Suppressor macrophage treated with lipopolysaccharide for 4 hours (primary cell): ENCODE data around the gene PLCB4.

Experiments
- DNase-seq: peaks from one replicate; pipeline ENCODE4 v3.0.0-alpha.2; 2020

Gene PLCB4

GRCh38 chr20:9508240-9508661, 439.4 kb downstream of the PLCB4 start:
- DNase-seq: no peak

GRCh38 chr20:9508696-9509178, 439.9 kb downstream of the PLCB4 start:
- DNase-seq: no peak

- DNase-seq: no peak
Measured at GRCh38 chr20:9509246-9509645, 440.4 kb downstream of the PLCB4 start.

- no peak for DNase-seq
Measured at GRCh38 chr20:9510911-9511310, 442.0 kb downstream of the PLCB4 start.

- DNase-seq: no peak
Measured at GRCh38 chr20:9514072-9514460, 445.2 kb downstream of the PLCB4 start.

- DNase-seq: peak; percentile 36
Measured at GRCh38 chr20:9514461-9515213, 445.8 kb downstream of the PLCB4 start, which contains the start of gene LAMP5. Gene LAMP5, plus strand, starts transcription at chr20:9514590. Its CDS starts 263 bp downstream, at chr20:9514853.

GRCh38 chr20:9515214-9515585, 446.3 kb downstream of the PLCB4 start:
- DNase-seq: no peak

- peak; percentile 30 for DNase-seq
Measured at GRCh38 chr20:9515741-9516233, 446.9 kb downstream of the PLCB4 start.

- peak; percentile 56 for DNase-seq
Measured at GRCh38 chr20:9516234-9516871, 447.5 kb downstream of the PLCB4 start.

GRCh38 chr20:9517297-9518162, 448.6 kb downstream of the PLCB4 start:
- DNase-seq: no peak

GRCh38 chr20:9518576-9519175, 449.8 kb downstream of the PLCB4 start:
- DNase-seq: no peak

- DNase-seq: no peak
Measured at GRCh38 chr20:9520086-9520485, 451.2 kb downstream of the PLCB4 start.

GRCh38 chr20:9523636-9524035, 454.7 kb downstream of the PLCB4 start:
- DNase-seq: peak; percentile 46
